HG03025 (cell line): ENCODE results near the gene FALEC.
A peak's percentile ranks its signal among the peaks of the same experiment; 100 is the strongest.

ENCODE experiments used
- ATAC-seq: cut with Tn5 transposase; IDR thresholded peaks from one replicate; pipeline ENCODE4 v1.9.1; 2021; ENCODE audit warnings: mild to moderate bottlenecking, moderate library complexity; ENCODE audit not compliant: unreplicated experiment, low FRiP score

The FALEC gene

GRCh38 chr1:150515328-150516049 lies at the start of gene FALEC:
TSS of gene FALEC (plus strand) at chr1:150515752.
- ATAC-seq, result peak; percentile 93

GRCh38 chr1:150466964-150467363 lies 48.6 kb upstream of the FALEC start:
- no peak for ATAC-seq

GRCh38 chr1:150469291-150469690 lies 46.3 kb upstream of the FALEC start:
- ATAC-seq, result no peak

GRCh38 chr1:150472601-150473200 lies 42.9 kb upstream of the FALEC start:
- no peak for ATAC-seq

GRCh38 chr1:150473659-150474058 lies 41.9 kb upstream of the FALEC start:
- no peak for ATAC-seq

GRCh38 chr1:150474869-150475268 lies 40.7 kb upstream of the FALEC start:
- no peak for ATAC-seq

GRCh38 chr1:150476754-150477153 lies 38.8 kb upstream of the FALEC start:
- no peak for ATAC-seq

- ATAC-seq, result no peak
These were observed 38.2 kb upstream of the FALEC start for GRCh38 chr1:150477320-150477719.

- no peak for ATAC-seq
These were observed 37.8 kb upstream of the FALEC start for GRCh38 chr1:150477733-150478132.

- ATAC-seq, result no peak
These were observed 36.2 kb upstream of the FALEC start for GRCh38 chr1:150479370-150479769.

- no peak for ATAC-seq
These were observed 35.6 kb upstream of the FALEC start for GRCh38 chr1:150479927-150480352.

GRCh38 chr1:150484431-150484830 lies 31.1 kb upstream of the FALEC start:
- ATAC-seq, result no peak

- no peak for ATAC-seq
These were observed 30.7 kb upstream of the FALEC start for GRCh38 chr1:150484861-150485260.

- ATAC-seq, result peak; percentile 94
These were observed 28.4 kb upstream of the FALEC start, which contains the start of gene TARS2 for GRCh38 chr1:150486966-150487762. TSS of gene TARS2 (plus strand) at chr1:150487419. CDS start at chr1:150487451, 32 bp downstream.

GRCh38 chr1:150487763-150488115 lies 27.8 kb upstream of the FALEC start:
- ATAC-seq, result no peak

GRCh38 chr1:150493175-150493574 lies 22.4 kb upstream of the FALEC start:
- no peak for ATAC-seq

GRCh38 chr1:150498342-150498741 lies 17.2 kb upstream of the FALEC start:
- ATAC-seq, result no peak

- ATAC-seq, result no peak
These were observed 10.1 kb upstream of the FALEC start for GRCh38 chr1:150505431-150505830.

GRCh38 chr1:150507912-150508864 lies 7.4 kb upstream of the FALEC start, which contains the start of gene ECM1:
TSS of gene ECM1 (plus strand) at chr1:150508109. CDS start at chr1:150508210, 101 bp downstream.
- ATAC-seq, result no peak

GRCh38 chr1:150508982-150509381 lies 6.6 kb upstream of the FALEC start:
- no peak for ATAC-seq
